GM10266 (cell line): ENCODE results near the gene LTBP4.
"Not testable (repeated sequence)": the region's sequence is repeated elsewhere in the genome, so short reads cannot be mapped to it uniquely, and the experiment has no call there.

Experiments
- DNase-seq: peaks from one replicate; pipeline ENCODE4 v3.0.0; 2012; ENCODE audit errors: extremely low spot score
- TF ChIP-seq, protein P1 (sequence below): IDR thresholded peaks from 2 replicates; pipeline ENCODE4 v1.5.1; 2012; ENCODE audit warnings: mild to moderate bottlenecking, low read depth; ENCODE audit not compliant: control insufficient read depth, insufficient read depth; ENCODE audit errors: missing control alignments

Gene LTBP4

DNA sequence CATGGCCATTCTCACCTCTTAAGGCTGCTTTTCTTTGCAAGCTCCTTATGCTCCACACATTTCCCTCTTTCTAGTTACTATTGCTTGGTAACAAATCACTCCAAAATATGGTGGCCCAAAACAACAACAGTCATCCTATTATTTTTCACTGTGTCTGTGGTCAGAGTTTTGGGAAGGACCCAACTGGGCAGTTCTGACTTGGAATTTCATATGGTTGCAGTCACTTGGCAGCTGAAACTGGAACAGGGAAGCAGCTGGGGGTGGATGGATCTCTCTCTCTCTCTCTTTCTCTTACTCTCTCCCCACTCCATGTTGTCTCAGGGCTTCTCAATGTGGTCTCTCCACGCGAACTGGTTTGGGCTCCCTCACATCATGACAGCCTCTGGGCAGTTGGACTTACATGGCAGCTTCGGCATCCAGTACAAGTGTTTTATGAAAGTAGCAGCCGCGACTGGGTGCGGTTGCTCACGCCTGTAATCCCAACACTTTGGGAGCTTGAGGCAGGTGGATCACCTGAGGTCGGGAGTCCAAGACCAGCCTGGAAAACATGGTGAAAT lies 49.7 kb downstream of the LTBP4 start:
- no peak for DNase-seq
- TF ChIP-seq, protein P1, sequence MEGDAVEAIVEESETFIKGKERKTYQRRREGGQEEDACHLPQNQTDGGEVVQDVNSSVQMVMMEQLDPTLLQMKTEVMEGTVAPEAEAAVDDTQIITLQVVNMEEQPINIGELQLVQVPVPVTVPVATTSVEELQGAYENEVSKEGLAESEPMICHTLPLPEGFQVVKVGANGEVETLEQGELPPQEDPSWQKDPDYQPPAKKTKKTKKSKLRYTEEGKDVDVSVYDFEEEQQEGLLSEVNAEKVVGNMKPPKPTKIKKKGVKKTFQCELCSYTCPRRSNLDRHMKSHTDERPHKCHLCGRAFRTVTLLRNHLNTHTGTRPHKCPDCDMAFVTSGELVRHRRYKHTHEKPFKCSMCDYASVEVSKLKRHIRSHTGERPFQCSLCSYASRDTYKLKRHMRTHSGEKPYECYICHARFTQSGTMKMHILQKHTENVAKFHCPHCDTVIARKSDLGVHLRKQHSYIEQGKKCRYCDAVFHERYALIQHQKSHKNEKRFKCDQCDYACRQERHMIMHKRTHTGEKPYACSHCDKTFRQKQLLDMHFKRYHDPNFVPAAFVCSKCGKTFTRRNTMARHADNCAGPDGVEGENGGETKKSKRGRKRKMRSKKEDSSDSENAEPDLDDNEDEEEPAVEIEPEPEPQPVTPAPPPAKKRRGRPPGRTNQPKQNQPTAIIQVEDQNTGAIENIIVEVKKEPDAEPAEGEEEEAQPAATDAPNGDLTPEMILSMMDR: no peak

DNA sequence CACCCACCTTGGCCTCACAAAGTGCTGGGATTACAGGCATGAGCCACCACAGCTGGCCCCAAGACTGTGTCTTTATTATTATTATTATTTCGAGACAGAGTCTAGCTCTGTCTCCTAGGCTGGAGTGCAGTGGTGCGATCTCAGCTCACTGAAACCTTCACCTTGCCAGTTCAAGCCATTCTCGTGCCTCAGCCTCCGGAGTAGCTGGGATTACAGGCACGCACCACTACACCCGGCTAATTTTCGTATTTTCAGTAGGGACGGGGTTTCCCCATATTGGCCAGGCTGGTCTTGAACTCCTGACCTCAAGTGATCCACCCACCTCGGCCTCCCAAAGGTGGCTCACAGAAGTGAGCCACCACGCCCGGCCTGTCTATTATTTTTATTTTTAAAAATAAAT lies 51.1 kb downstream of the LTBP4 start:
- not testable (repeated sequence) for DNase-seq

DNA sequence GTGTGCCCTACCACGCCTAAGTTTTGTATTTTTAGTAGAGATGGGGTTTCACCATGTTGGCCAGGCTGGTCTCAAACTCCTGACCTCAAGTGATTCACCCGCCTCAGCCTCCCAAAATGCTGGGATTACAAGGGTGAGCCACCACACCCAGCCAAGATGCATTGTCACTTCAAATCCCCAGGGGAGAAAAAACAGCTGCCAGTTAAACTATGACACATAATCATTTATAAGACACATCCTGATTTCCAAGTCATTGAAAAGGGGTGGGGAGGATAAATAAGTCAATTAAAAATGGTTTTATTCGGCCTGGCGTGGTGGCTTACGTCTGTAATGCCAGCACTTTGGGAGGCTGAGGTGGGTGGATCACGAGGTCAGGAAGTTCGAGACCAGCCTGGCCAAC lies 54.5 kb downstream of the LTBP4 start:
- not testable (repeated sequence) for DNase-seq

DNA sequence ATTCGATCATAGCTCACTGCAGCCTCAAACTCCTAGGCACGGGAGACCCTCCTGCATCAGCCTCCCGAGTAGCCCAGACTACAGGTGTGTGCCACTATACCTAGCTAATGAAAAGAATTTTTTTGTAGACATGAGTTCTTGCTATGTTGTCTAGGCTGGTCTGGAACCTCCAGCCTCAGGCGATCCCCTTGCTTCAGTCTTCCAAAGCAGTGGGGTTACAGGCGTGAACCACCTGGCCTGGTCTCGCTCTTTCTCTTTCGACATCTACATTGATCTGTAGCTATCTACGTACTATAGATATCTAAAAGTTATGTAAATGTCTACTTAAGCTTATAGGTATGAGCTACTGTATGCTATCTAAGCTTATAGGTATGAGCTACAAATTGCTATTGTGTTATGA lies 56.9 kb downstream of the LTBP4 start:
- TF ChIP-seq, protein P1: no peak
- no peak for DNase-seq

DNA sequence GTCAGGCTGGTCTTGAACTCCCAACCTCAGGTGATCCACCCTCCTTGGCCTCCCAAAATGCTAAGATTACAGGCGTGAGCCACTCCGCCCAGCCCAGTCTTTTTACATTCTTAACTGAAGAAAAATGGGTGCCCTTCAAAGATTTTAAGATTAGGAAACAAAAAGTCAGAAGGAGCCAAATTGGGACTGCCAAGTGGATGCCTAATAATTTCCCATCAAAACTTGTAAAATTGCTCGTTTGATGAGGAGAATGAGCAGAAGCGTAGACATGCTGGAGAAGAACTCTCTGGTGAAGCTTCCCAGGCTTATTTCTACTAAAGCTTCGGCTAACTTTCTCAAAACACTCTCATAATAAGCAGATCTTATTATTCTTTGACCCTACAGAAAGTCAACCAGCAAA lies 57.9 kb downstream of the LTBP4 start:
- TF ChIP-seq, protein P1: no peak
- no peak for DNase-seq

DNA sequence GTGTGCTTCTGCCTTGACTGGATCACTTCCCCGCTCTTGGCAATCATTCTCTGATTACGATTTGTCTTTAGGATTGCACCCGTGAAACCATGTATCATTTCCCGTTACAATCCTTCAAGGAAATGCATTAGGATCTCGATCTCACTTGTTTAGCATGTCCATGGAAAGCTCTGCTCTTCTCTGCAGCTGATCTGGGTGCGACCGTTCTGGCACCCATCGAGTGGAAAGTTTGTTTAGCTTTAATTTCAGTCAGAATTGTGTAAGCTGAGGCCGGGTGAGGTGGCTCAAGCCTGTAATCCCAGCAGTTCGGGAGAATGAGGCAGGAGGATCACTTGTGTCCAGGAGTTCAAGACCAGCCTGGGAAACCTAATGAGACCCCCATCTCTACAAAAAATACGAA lies 58.4 kb downstream of the LTBP4 start:
- TF ChIP-seq, protein P1: no peak

DNA sequence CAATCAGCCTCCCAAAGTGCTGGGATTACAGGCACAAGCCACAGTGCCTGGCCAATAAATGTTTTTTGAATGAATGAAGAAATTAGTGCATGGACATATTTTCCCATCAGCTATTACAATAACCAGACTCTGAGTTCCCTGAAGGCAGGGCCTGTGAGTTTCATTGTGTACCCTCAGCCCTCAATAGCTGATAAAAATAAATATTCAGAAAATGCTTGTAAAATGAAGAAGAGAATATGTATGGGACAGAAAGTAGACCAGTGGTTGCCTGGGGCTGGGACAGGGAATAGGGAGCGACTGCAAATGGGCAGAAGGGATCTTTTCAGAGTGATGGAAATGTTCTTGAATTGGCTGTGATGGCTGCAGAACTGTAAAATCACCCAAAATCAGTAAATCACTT lies 60.4 kb downstream of the LTBP4 start:
- TF ChIP-seq, protein P1: no peak
- DNase-seq: no peak

More for the DNA sequence above, 58.4 kb downstream of the LTBP4 start:
- no peak for DNase-seq

DNA sequence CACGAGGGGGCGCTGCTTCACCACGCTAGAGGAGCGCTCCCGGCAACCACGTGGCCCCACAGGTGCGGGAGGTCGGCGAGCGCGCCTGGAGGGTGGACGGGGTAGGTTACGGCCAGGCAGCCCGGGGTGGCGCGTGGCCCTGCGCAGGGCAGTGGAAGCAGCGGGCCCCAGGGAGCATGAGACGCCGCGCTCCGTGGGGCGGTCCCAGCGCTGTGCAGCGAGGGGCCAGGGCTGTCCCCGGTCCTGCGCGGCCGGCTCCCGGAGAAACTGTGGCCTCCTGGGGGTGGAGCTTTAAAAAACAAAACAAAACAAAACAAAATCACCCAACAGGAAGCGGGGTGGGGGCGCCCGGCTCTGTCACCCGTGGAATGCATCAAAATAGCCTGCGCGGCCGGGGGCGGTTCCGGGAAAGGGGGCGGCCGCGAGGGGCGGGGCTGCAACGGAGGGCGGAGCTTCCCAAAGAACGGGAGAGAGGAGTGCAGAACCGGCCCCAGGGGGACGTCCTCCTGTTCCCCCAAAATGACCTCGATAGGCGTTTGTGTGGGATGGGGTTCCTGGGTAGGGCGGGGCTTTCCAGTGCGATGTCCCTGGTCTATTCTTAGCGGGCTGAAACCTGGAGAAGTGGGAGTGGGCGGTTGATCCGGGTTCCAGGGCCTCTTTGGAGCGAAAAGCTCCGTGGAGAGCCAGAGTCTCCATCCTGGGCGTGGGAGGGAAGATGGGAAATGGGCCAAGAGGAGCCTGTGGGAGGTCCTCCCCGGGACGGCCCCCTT lies 61.9 kb downstream of the LTBP4 start:
- TF ChIP-seq, protein P1: peak; percentile 97
- DNase-seq: peak; percentile 93
